ENCODE measurements around the gene FBXO4. TPM values are rescaled to one million over a fixed set of nuclear protein-coding genes. Genes with fewer than 3 reads are reported as not detected.
A peak's percentile ranks its signal among the peaks of the same experiment; 100 is the strongest.

Gene FBXO4
- polyA plus RNA-seq, 1 experiment = 3.9 TPM

DNA sequence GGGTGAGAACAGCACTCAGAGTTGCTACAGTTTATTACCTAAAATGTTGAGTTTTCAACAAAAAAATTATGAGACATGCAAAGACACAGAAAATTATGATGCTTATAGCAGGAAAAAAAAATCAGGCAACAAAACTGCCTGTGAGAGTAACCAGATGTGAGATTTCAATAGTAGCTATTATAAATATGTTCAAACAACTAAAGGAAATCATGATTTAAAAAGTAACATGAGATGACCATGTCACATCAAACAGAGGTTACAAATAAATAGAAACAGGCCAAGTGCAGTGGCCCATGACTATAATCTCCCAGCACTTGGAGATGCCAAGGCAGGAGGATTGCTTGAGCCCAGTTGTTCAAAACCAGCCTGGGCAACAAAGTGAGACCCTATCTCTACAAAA is 33.0 kb upstream of the FBXO4 start:
- no peak for DNase-seq (ENCODE audit: low read depth)
- POLR2A ChIA-PET = no interaction called here
- Histone ChIP-seq H3K4me3 (ENCODE audit: low read depth, low read length) (no peak overlapping the region), H3K36me3 (ENCODE audit: control insufficient read depth, insufficient read depth, low read length) (no peaks in the 10 kb centered on the region), H3K27me3 (ENCODE audit: control insufficient read depth, insufficient read depth, low read length) (peaks cover 2% of the 10 kb centered on the region; the same call in 1 of the 2 replicates)
- TF ChIP-seq, protein P1, sequence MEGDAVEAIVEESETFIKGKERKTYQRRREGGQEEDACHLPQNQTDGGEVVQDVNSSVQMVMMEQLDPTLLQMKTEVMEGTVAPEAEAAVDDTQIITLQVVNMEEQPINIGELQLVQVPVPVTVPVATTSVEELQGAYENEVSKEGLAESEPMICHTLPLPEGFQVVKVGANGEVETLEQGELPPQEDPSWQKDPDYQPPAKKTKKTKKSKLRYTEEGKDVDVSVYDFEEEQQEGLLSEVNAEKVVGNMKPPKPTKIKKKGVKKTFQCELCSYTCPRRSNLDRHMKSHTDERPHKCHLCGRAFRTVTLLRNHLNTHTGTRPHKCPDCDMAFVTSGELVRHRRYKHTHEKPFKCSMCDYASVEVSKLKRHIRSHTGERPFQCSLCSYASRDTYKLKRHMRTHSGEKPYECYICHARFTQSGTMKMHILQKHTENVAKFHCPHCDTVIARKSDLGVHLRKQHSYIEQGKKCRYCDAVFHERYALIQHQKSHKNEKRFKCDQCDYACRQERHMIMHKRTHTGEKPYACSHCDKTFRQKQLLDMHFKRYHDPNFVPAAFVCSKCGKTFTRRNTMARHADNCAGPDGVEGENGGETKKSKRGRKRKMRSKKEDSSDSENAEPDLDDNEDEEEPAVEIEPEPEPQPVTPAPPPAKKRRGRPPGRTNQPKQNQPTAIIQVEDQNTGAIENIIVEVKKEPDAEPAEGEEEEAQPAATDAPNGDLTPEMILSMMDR (IDR thresholded peaks at IDR 0.05; ENCODE audit: insufficient read depth, low read depth, low read length) = no peak
- CTCF ChIA-PET = interaction anchor here (1.1 kb wide), 1 partner anchor 9 kb away, joined by 3 read pairs; no protein-coding TSS in a partner anchor

DNA sequence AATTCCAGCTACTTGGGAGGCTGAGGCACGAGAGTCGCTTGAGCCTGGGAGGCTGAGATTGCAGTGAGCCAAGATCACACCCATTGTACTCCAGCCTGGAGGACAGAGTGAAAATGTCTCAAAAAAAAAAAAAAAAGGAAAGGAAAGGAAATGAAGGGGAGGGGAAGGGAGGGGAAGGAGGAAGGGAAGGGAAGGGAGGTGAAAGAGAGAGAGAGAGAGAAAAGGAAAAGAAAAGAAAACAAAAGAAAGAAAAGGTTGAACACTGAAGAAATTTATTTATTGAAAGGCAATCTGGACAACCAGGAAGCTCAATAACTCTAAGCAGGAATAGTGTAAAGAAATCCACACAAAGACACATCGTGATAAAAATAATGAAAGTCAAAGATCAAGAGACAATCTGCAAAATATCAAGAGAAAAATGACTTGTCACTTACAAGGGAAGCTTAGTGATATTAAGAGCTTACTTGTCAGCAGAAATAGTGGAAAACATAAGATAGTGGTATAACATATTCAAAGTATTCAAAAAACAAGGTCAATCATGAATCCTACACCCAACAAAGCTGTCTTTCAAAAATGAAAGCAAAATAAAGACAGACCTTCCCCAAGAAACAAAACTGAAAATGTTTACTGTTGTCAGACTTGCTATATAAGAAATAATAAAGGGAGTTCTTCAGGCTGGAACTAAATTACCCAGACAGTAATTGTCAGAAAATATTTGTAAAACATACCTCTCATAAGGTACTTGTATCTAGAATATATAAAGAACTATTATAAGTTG is 31.8 kb upstream of the FBXO4 start:
- H3K36me3 ChIP-seq (ENCODE audit: control insufficient read depth, insufficient read depth, low read length) = no peaks in the 10 kb centered on the region

DNA sequence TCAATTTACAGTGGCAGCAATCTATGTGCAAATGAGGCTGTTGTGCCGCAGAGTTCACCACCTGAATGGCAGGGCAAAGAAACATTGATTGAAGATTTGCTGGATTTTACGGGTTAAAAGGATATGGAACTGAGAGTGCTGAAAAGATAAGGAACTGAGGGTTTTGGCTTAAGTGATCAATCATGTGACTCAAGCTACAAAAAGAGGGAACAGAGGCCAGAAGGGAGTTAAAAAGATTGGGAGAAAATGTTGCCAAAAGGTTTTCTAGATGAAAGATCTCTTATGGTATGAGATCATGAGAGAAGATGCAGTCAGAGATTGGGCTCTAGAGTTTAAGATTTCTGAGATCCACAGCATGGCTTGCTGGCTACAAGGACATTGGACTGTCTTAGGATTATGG is 28.9 kb upstream of the FBXO4 start:
- no peak for DNase-seq (ENCODE audit: low read depth)
- Histone ChIP-seq H3K27me3 (ENCODE audit: control insufficient read depth, insufficient read depth, low read length) (peaks cover 2% of the 10 kb centered on the region), H3K4me3 (ENCODE audit: low read depth, low read length) (no peak overlapping the region), H3K36me3 (ENCODE audit: control insufficient read depth, insufficient read depth, low read length) (no peaks in the 10 kb centered on the region)
- TF ChIP-seq, protein P1 (IDR thresholded peaks at IDR 0.05; ENCODE audit: insufficient read depth, low read depth, low read length) = no peak
- POLR2A ChIA-PET = no interaction called here
- CTCF ChIA-PET = no interaction called here

More for the DNA sequence above, 31.8 kb upstream of the FBXO4 start:
- ChIA-PET POLR2A (no interaction called here), CTCF (interaction anchor here (0.7 kb wide), 1 partner anchor 11 kb away, joined by 3 read pairs; no protein-coding TSS in a partner anchor)
- Histone ChIP-seq H3K27me3 (ENCODE audit: control insufficient read depth, insufficient read depth, low read length) (peaks cover 2% of the 10 kb centered on the region), H3K4me3 (ENCODE audit: low read depth, low read length) (no peak overlapping the region)
- TF ChIP-seq, protein P1 (IDR thresholded peaks at IDR 0.05; ENCODE audit: insufficient read depth, low read depth, low read length) = no peak
- DNase-seq (ENCODE audit: low read depth) = no peak

DNA sequence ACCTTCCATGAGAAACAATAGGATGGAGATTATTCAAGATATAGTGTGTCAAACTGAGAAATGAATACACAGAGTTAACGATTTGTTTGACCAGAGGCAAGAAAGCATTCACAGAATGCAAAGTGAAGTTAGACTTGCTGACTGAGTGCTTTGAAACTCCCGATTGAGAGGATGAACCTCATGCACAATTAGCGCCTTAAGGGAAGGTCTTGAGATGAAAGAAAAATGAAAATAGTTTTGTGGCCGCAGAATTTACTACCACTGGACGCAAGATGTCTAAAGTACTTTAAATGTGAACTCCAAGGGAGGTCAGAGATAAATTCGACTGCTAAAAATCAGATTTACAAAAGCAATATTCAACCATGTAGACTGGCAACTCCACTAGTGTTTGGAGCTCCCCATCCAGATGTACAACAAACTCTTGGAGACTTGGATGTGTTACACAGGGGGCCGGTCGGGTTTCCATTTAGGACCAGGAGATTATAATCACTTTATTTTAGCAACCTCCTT is 21.6 kb upstream of the FBXO4 start:
- Histone ChIP-seq H3K36me3 (ENCODE audit: control insufficient read depth, insufficient read depth, low read length) (no peaks in the 10 kb centered on the region), H3K4me3 (ENCODE audit: low read depth, low read length) (peak overlapping the region; percentile 54), H3K27me3 (ENCODE audit: control insufficient read depth, insufficient read depth, low read length) (no peaks in the 10 kb centered on the region)
- ChIA-PET POLR2A (no interaction called here), CTCF (interaction anchor here (0.9 to 2.9 kb wide), 4 partner anchors 17 to 47 kb away, joined by 3 to 7 read pairs (median 3); partner anchors contain the start of gene FBXO4)
- TF ChIP-seq, protein P1 (IDR thresholded peaks at IDR 0.05; ENCODE audit: insufficient read depth, low read depth, low read length) = no peak
- no peak for DNase-seq (ENCODE audit: low read depth)

Data from BJ (cell line).